ENCODE data around the gene CCRL2.

CCRL2 gene, protein sequence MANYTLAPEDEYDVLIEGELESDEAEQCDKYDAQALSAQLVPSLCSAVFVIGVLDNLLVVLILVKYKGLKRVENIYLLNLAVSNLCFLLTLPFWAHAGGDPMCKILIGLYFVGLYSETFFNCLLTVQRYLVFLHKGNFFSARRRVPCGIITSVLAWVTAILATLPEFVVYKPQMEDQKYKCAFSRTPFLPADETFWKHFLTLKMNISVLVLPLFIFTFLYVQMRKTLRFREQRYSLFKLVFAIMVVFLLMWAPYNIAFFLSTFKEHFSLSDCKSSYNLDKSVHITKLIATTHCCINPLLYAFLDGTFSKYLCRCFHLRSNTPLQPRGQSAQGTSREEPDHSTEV

GRCh38 chr3:46406788-46407611, at the start of gene CCRL2, which contains the start of gene CCR5AS:
Gene CCRL2, plus strand, starts transcription at chr3:46407259. Its CDS starts 821 bp downstream, at chr3:46408080.
Gene CCR5AS, minus strand, starts transcription at chr3:46407066.
- DNase-seq (ENCODE audit: low spot score), result peak; percentile 71

DNA sequence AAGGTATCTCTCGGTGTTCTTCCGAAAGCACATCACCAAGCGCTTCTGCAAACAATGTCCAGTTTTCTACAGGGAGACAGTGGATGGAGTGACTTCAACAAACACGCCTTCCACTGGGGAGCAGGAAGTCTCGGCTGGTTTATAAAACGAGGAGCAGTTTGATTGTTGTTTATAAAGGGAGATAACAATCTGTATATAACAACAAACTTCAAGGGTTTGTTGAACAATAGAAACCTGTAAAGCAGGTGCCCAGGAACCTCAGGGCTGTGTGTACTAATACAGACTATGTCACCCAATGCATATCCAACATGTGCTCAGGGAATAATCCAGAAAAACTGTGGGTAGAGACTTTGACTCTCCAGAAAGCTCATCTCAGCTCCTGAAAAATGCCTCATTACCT, 48.6 kb upstream of the CCRL2 start:
- no peak for DNase-seq (ENCODE audit: low spot score)

DNA sequence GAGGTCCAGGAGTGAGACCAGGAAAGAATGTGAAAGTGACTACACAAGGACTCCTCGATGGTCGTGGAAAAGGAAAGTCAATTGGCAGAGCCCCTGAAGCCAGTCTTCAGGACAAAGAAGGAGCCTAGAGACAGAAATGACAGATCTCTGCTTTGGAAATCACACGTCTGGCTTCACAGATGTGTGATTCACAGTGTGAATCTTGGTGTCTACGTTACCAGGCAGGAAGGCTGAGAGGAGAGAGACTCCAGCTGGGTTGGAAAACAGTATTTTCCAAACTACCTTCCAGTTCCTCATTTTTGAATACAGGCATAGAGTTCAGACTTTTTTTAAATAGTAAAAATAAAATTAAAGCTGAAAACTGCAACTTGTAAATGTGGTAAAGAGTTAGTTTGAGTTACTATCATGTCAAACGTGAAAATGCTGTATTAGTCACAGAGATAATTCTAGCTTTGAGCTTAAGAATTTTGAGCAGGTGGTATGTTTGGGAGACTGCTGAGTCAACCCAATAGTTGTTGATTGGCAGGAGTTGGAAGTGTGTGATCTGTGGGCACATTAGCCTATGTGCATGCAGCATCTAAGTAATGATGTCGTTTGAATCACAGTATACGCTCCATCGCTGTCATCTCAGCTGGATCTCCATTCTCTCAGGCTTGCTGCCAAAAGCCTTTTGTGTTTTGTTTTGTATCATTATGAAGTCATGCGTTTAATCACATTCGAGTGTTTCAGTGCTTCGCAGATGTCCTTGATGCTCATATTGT, 47.1 kb upstream of the CCRL2 start:
- no peak for DNase-seq (ENCODE audit: low spot score)

- DNase-seq (ENCODE audit: low spot score), result no peak
These were observed 46.2 kb upstream of the CCRL2 start for GRCh38 chr3:46360907-46361306.

DNA sequence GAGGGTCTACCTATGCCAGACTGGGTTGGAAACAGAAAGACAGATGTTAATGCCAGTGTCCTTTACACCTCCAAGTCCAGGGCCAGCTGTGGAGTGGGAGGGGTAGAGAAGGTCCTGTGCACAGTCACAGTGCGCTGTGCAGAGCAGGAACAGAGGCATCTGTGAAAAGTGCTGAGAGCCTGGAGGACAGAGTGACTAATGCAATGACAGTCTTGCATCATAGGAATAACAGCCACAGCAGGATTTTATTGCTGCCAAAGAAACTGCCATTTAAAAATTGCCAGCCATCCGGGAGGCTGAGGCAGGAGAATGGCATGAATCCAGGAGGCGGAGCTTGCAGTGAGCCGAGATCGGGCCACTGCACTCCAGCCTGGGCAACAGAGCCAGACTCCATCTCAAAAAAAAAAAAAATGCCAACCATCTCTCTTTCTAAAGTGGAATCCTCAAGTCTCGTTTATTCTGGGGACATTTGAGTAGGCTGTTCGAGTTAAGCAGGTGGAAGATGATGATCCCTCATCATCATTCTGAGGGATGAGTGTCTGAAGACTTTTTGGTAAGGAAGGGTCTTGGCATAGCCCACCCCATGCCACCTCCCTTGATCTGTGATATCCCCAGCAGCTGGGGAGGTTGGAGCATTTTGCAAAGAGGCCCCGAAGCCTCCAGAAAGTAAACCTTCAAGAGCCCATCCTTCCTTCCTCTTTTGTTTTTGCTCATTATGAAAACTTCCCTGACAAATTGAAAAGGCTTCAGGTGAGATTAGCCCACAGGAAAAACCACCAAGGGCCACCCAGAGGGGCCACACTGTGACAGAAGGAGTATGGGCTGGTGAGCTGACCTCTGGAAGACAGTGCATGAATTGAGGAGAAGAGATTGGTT, 45.4 kb upstream of the CCRL2 start:
- DNase-seq (ENCODE audit: low spot score), result peak; percentile 47

DNA sequence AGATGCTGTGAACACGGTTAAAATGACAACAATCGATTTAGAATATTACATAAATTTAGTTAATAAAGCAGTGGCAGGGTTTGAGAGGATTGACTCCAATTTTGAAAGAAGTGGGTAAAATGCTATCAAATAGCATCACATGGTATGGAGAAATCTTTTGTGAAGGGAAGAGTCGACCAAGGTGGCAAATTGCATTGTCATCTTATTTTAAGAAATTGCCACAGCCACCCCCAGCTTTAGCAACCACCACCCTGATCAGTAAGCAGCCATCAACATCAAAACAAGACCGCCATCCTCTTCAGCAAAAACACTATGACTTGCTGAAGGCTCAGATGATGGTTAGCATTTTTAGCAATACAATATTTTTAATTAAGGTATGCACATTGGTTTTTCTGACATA, 42.0 kb upstream of the CCRL2 start:
- no peak for DNase-seq (ENCODE audit: low spot score)

- DNase-seq (ENCODE audit: low spot score), result no peak
These were observed 41.1 kb upstream of the CCRL2 start for GRCh38 chr3:46365737-46366524.

- no peak for DNase-seq (ENCODE audit: low spot score)
These were observed 39.2 kb upstream of the CCRL2 start for GRCh38 chr3:46367811-46368210.

GRCh38 chr3:46368569-46368968, 38.5 kb upstream of the CCRL2 start:
- DNase-seq (ENCODE audit: low spot score), result no peak

GRCh38 chr3:46369151-46369550, 37.9 kb upstream of the CCRL2 start:
- no peak for DNase-seq (ENCODE audit: low spot score)

GRCh38 chr3:46369675-46370132, 37.4 kb upstream of the CCRL2 start:
- no peak for DNase-seq (ENCODE audit: low spot score)

DNA sequence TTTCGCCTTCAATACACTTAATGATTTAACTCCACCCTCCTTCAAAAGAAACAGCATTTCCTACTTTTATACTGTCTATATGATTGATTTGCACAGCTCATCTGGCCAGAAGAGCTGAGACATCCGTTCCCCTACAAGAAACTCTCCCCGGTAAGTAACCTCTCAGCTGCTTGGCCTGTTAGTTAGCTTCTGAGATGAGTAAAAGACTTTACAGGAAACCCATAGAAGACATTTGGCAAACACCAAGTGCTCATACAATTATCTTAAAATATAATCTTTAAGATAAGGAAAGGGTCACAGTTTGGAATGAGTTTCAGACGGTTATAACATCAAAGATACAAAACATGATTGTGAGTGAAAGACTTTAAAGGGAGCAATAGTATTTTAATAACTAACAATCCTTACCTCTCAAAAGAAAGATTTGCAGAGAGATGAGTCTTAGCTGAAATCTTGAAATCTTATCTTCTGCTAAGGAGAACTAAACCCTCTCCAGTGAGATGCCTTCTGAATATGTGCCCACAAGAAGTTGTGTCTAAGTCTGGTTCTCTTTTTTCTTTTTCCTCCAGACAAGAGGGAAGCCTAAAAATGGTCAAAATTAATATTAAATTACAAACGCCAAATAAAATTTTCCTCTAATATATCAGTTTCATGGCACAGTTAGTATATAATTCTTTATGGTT, 36.1 kb upstream of the CCRL2 start, which contains the start of gene CCR5:
CCR5 (plus strand) TSS at position 108 of the 680 bp plus-strand sequence. CDS start 1,957 bp downstream, outside the sequence.
- no peak for DNase-seq (ENCODE audit: low spot score)

DNA sequence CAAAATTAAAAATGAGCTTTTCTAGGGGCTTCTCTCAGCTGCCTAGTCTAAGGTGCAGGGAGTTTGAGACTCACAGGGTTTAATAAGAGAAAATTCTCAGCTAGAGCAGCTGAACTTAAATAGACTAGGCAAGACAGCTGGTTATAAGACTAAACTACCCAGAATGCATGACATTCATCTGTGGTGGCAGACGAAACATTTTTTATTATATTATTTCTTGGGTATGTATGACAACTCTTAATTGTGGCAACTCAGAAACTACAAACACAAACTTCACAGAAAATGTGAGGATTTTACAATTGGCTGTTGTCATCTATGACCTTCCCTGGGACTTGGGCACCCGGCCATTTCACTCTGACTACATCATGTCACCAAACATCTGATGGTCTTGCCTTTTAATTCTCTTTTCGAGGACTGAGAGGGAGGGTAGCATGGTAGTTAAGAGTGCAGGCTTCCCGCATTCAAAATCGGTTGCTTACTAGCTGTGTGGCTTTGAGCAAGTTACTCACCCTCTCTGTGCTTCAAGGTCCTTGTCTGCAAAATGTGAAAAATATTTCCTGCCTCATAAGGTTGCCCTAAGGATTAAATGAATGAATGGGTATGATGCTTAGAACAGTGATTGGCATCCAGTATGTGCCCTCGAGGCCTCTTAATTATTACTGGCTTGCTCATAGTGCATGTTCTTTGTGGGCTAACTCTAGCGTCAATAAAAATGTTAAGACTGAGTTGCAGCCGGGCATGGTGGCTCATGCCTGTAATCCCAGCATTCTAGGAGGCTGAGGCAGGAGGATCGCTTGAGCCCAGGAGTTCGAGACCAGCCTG, 35.3 kb upstream of the CCRL2 start:
- DNase-seq (ENCODE audit: low spot score), result no peak

- DNase-seq (ENCODE audit: low spot score), result peak; percentile 47
These were observed 34.3 kb upstream of the CCRL2 start for GRCh38 chr3:46372492-46373359.

GRCh38 chr3:46374755-46375154, 32.3 kb upstream of the CCRL2 start:
- DNase-seq (ENCODE audit: low spot score), result no peak

GRCh38 chr3:46375218-46375617, 31.8 kb upstream of the CCRL2 start:
- no peak for DNase-seq (ENCODE audit: low spot score)

- no peak for DNase-seq (ENCODE audit: low spot score)
These were observed 31.2 kb upstream of the CCRL2 start for GRCh38 chr3:46375814-46376213.

DNA sequence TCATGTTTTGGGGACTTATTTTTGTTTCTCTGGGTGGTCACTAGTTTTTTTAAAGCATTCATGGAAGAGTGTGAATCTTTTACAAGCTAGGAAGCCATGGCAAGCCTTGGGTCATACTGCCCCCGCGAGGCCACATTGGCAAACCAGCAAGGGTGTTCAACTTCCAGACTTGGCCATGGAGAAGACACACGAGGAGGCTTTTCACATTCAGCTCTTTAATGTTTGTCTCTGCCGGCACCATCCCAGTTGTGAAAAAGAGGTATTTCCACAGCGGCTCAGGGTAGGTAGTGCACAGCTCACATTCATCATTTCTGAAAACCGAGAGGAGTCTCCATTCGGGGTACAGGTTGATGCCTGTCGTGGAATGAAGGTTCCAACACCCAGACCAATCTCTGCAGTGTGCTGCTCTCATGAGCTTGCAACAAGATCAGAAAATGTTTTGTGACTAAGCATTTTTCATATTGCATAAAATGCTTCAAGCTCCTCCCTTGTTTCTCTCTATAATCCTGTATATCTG, 28.6 kb upstream of the CCRL2 start:
- DNase-seq (ENCODE audit: low spot score), result peak; percentile 82

Data from AG20443 (cell line).